Uterus (tissue), 4 donors: ENCODE data around the gene SMAD3. TPM values are rescaled to one million over a fixed set of nuclear protein-coding genes. Genes with fewer than 3 reads are reported as not detected.

Source experiments
- DNase-seq, 2 donors: peaks; one replicate each; pipeline ENCODE4 v3.0.0-alpha.2; 2019 to 2020
- H3K27ac ChIP-seq, 2 donors: fragments of 200-600 bp; sonication (generic); 1 replicate in 1 of 2; 2 replicates in 1 of 2; pipeline ENCODE4 v1.5.1; 2016 to 2018
- H3K27me3 ChIP-seq, 2 donors: fragments of 200-600 bp; sonication (generic); one replicate each; pipeline ENCODE4 v1.5.1; 2018 to 2019; ENCODE audit warnings: control low read depth in 1 of 2
- H3K36me3 ChIP-seq, 2 donors: fragments of 200-600 bp; sonication (generic); one replicate each; pipeline ENCODE4 v1.5.1; 2019; ENCODE audit warnings: control low read depth in 1 of 2
- H3K4me1 ChIP-seq, 2 donors: fragments of 200-600 bp; sonication (generic); one replicate each; pipeline ENCODE4 v1.5.1; 2018 to 2019; ENCODE audit warnings: control low read depth in 1 of 2
- H3K4me3 ChIP-seq, 2 donors: fragments of 200-600 bp; sonication (generic); 1 replicate in 1 of 2; 2 replicates in 1 of 2; pipeline ENCODE4 v1.5.1; 2018 to 2019; ENCODE audit warnings: mild to moderate bottlenecking in 1 of 2
- H3K9me3 ChIP-seq, 2 donors: fragments of 200-600 bp; sonication (generic); one replicate each; pipeline ENCODE4 v1.5.1; 2019; ENCODE audit warnings: control low read depth in 1 of 2
- POLR2A ChIP-seq, 2 donors: fragments of 450-650 bp; IDR thresholded peaks; one replicate each; pipeline ENCODE4 v1.6.1; 2016; ENCODE audit warnings: antibody characterized with exemption in 2 of 2, mild to moderate bottlenecking in 1 of 2, moderate library complexity in 1 of 2
- intact Hi-C: fragments of 100-400 bp; cut with DNase I; formaldehyde crosslinking; loops from one replicate; pipeline ENCODE4 v1.15.1; 2023; ENCODE audit warnings: low total_unique reads
- total RNA-seq, 4 donors: library from RNA; depleted of rRNA in 3 of 4; stranded (reverse); fragments of >200 nt in 3 of 4; gene quantifications; one replicate each; pipeline versions ENCODE4 v1.1.0 to v1.2.4, GENCODE V29; 2014 to 2023
- TF ChIP-seq, protein P1 (sequence below), 4 experiments: fragments of 200-600 bp in 2 of 4; fragments of 450-650 bp in 2 of 4; sonication (generic) in 2 of 4; IDR thresholded peaks; one replicate each; pipeline ENCODE4 v1.5.1; 2016 to 2019; ENCODE audit warnings: antibody characterized with exemption in 4 of 4, mild to moderate bottlenecking in 2 of 4, moderate library complexity in 1 of 4
- donor health status: DM: yes; HTN: yes; CAD: no.

SMAD3 gene
- total RNA-seq, 4 donors from 2014 or later, result 14.3 to 66.9 (median 32.3) TPM

DNA sequence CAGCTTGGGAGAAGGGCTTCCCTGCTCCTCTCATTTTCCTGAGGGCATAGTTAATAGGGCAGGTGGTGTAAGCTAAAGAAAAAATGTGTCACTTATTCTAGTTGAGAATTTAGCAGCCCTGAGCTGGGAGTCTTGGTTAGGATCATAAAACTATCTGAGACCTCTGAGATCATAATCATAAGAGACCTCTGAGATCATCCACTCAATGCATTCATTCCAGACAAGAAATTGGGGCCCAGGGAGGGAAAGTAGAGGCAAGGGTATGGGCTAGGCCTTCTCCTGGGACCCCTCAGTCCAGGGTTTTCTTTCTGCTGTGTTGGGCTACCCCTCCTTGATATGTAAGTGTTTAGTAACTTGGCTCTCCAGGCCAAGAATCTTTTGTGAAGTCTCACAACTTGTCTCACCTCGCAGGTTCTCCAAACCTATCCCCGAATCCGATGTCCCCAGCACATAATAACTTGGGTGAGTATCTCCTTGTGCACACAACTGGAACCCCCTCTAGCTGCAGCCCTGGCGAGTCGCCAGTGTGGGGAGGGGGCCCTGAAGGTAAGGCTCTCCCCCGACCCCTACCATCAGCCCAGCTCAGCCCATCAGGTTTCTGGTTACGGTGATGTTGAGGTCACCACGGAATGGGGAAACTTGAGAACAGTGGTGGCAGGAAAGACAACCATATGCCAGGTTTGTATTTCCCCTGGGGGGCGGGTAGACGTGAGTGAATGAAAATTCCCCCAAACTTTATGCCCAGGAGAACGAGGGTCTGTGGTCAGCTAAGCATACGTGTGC is 104.9 kb downstream of the SMAD3 start:
- Histone ChIP-seq H3K9me3 (no peaks in the 10 kb centered on the region), H3K4me3 (no peak overlapping the region), H3K4me1 (peaks cover 0 to 5% of the 10 kb centered on the region in 2 donors), H3K27me3 (no peaks in the 10 kb centered on the region), H3K36me3 (no peaks in the 10 kb centered on the region), H3K27ac (no peak overlapping the region)
- TF ChIP-seq, protein P1, sequence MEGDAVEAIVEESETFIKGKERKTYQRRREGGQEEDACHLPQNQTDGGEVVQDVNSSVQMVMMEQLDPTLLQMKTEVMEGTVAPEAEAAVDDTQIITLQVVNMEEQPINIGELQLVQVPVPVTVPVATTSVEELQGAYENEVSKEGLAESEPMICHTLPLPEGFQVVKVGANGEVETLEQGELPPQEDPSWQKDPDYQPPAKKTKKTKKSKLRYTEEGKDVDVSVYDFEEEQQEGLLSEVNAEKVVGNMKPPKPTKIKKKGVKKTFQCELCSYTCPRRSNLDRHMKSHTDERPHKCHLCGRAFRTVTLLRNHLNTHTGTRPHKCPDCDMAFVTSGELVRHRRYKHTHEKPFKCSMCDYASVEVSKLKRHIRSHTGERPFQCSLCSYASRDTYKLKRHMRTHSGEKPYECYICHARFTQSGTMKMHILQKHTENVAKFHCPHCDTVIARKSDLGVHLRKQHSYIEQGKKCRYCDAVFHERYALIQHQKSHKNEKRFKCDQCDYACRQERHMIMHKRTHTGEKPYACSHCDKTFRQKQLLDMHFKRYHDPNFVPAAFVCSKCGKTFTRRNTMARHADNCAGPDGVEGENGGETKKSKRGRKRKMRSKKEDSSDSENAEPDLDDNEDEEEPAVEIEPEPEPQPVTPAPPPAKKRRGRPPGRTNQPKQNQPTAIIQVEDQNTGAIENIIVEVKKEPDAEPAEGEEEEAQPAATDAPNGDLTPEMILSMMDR (IDR thresholded peaks at IDR 0.05), result no peak
- no peak for TF ChIP-seq POLR2A (IDR thresholded peaks at IDR 0.05)
- intact Hi-C loops, result no loop called here
- no peak for DNase-seq

DNA sequence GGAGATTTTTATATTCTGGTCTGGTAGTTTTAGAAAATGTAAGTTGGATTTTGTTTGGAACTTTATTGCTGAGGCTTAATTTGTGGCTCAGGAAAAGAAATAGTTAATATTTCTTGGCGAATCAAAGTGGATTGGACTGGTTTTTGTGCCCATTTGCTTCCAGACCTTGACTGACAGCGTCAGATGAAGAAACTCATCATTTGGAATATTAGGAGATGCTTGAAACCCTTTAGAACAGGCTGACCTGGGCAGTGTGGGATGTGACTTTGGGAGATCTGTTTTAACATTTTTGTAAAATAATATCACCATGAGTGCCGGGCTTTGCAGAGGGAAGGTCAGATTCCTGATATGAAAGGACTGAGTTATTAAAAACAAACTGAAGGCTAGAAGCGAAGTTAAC is 106.1 kb downstream of the SMAD3 start:
- Histone ChIP-seq H3K9me3 (no peaks in the 10 kb centered on the region), H3K4me1 (peaks cover 0 to 5% of the 10 kb centered on the region in 2 donors), H3K27me3 (no peaks in the 10 kb centered on the region), H3K4me3 (no peak overlapping the region), H3K27ac (no peak overlapping the region), H3K36me3 (no peaks in the 10 kb centered on the region)
- DNase-seq, result no peak
- TF ChIP-seq, protein P1 (IDR thresholded peaks at IDR 0.05), result no peak
- no peak for TF ChIP-seq POLR2A (IDR thresholded peaks at IDR 0.05)
- intact Hi-C loops, result no loop called here

- intact Hi-C loops, result no loop called here
- TF ChIP-seq POLR2A (IDR thresholded peaks at IDR 0.05), result no peak
- TF ChIP-seq, protein P1 (IDR thresholded peaks at IDR 0.05), result no peak
- Histone ChIP-seq H3K36me3 (no peaks in the 10 kb centered on the region), H3K4me3 (no peak overlapping the region), H3K4me1 (peaks cover 0 to 5% of the 10 kb centered on the region in 2 donors), H3K27ac (no peak overlapping the region), H3K27me3 (no peaks in the 10 kb centered on the region), H3K9me3 (no peaks in the 10 kb centered on the region)
- no peak for DNase-seq
These were observed 106.8 kb downstream of the SMAD3 start for GRCh38 chr15:67172172-67172571.

- intact Hi-C loops, result no loop called here
- Histone ChIP-seq H3K9me3 (no peaks in the 10 kb centered on the region), H3K27me3 (no peaks in the 10 kb centered on the region), H3K4me1 (peaks cover 0 to 3% of the 10 kb centered on the region in 2 donors), H3K4me3 (no peak overlapping the region), H3K27ac (no peak overlapping the region), H3K36me3 (no peaks in the 10 kb centered on the region)
- DNase-seq, result no peak
- no peak for TF ChIP-seq POLR2A (IDR thresholded peaks at IDR 0.05)
- TF ChIP-seq, protein P1 (IDR thresholded peaks at IDR 0.05), result no peak
These were observed 107.6 kb downstream of the SMAD3 start for GRCh38 chr15:67173005-67173404.

DNA sequence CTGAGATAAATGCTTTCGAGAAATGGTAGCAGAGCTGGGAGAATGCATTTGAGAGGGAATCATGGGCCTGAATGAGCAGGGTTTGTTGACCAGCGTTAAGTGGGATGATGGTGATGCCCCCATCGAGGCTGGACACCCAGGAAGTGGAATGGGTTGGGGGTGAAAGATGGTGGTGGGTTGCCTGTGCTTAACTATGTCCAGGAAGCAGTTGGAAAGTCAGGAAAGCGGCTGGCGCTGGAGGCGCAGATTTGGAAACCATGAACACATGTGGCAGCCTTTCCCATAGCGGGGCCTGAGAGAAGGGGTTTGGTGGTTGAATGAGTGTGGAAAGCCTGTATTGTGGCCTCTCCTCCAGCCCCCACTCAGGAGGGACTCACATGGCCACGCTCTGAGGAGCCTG is 108.4 kb downstream of the SMAD3 start:
- H3K36me3 ChIP-seq, result no peaks in the 10 kb centered on the region
- H3K4me3 ChIP-seq, result no peak overlapping the region
- no peaks in the 10 kb centered on the region for H3K27me3 ChIP-seq
- no peak overlapping the region for H3K27ac ChIP-seq
- H3K9me3 ChIP-seq, result no peaks in the 10 kb centered on the region
- TF ChIP-seq POLR2A (IDR thresholded peaks at IDR 0.05), result no peak
- TF ChIP-seq, protein P1 (IDR thresholded peaks at IDR 0.05), result no peak
- intact Hi-C loops, result no loop called here
- peaks cover 0 to 3% of the 10 kb centered on the region in 2 donors for H3K4me1 ChIP-seq
- DNase-seq, result no peak
